HepG2 (cell line): ENCODE measurements around the gene TMEM87B. TPM values are rescaled to one million over a fixed set of nuclear protein-coding genes. Genes with fewer than 3 reads are reported as not detected.

ENCODE experiments used
- CAMTA2 ChIP-seq: sonication (generic); formaldehyde crosslinking; IDR thresholded peaks from 2 replicates; pipeline ENCODE4 v1.4.0; 2020; ENCODE audit warnings: mild to moderate bottlenecking, missing genetic modification reagents, borderline replicate concordance
- CC2D1A ChIP-seq: sonication (generic); formaldehyde crosslinking; IDR thresholded peaks from 2 replicates; pipeline ENCODE4 v1.8.1; 2023; ENCODE audit warnings: mild to moderate bottlenecking, missing genetic modification reagents
- HIVEP1 ChIP-seq: sonication (generic); formaldehyde crosslinking; IDR thresholded peaks from 2 replicates; pipeline ENCODE4 v1.4.0; 2020; ENCODE audit warnings: mild to moderate bottlenecking, missing genetic modification reagents
- HMG20A ChIP-seq: IDR thresholded peaks from 2 replicates; pipeline ENCODE4 v1.6.1; 2016; ENCODE audit warnings: borderline replicate concordance
- MYNN ChIP-seq: sonication (generic); formaldehyde crosslinking; IDR thresholded peaks from 2 replicates; pipeline ENCODE4 v1.4.0; 2020; ENCODE audit warnings: mild to moderate bottlenecking, low read depth, missing genetic modification reagents
- NCOR1 ChIP-seq: fragments of 200-600 bp; sonication (generic); IDR thresholded peaks from 2 replicates; pipeline ENCODE4 v1.7.0; 2017; ENCODE audit warnings: antibody characterized with exemption, low read length, borderline replicate concordance
- NFE2L2 ChIP-seq: fragments of 150-350 bp; IDR thresholded peaks from 2 replicates; pipeline ENCODE4 v1.6.1; 2014; ENCODE audit warnings: low read length
- PHF5A ChIP-seq: IDR thresholded peaks from one replicate; pipeline ENCODE4 v1.6.1; 2018; ENCODE audit warnings: low read depth, missing genetic modification reagents; ENCODE audit not compliant: unreplicated experiment
- SNAI1 ChIP-seq: sonication (generic); formaldehyde crosslinking; IDR thresholded peaks from 2 replicates; pipeline ENCODE4 v1.5.0; 2020; ENCODE audit warnings: mild to moderate bottlenecking, missing genetic modification reagents, borderline replicate concordance
- SPEN ChIP-seq: sonication (generic); formaldehyde crosslinking; IDR thresholded peaks from 2 replicates; pipeline ENCODE4 v1.5.1; 2020; ENCODE audit warnings: low read depth, mild to moderate bottlenecking, missing genetic modification reagents
- ZNF256 ChIP-seq: sonication (generic); formaldehyde crosslinking; conservative IDR thresholded peaks from 2 replicates; pipeline ENCODE4 v1.4.0; 2020; ENCODE audit warnings: missing genetic modification reagents
- ZNF329 ChIP-seq: sonication (generic); formaldehyde crosslinking; IDR thresholded peaks from 2 replicates; pipeline ENCODE4 v1.9.0; 2021; ENCODE audit warnings: low read depth, mild to moderate bottlenecking, missing genetic modification reagents
- ZNF430 ChIP-seq: sonication (generic); formaldehyde crosslinking; IDR thresholded peaks from 2 replicates; pipeline ENCODE4 v1.9.0; 2021; ENCODE audit warnings: mild to moderate bottlenecking, missing genetic modification reagents
- ZNF652 ChIP-seq: IDR thresholded peaks from 2 replicates; pipeline ENCODE4 v1.6.1; 2016; ENCODE audit warnings: low read depth, borderline replicate concordance
- ZNF768 ChIP-seq: sonication (generic); formaldehyde crosslinking; IDR thresholded peaks from 2 replicates; pipeline ENCODE4 v1.4.0; 2020; ENCODE audit warnings: missing genetic modification reagents
- polyA plus RNA-seq, 8 experiments: library from polyadenylated mRNA; depleted of rRNA in 3 of 8; stranded (reverse) in 7 of 8; unstranded in 1 of 8; fragments of >200 nt; fragmentation: Illumina TruSeq in 4 of 8; extraction: Trizol in 4 of 8; gene quantifications; 2 replicates each; pipeline versions ENCODE4 v1.2.1 to v1.2.3, GENCODE V29; 2011 to 2016; ENCODE audit warnings: low read depth in 4 of 8, missing spikeins in 1 of 8, mixed read lengths in 1 of 8; ENCODE audit not compliant: insufficient read depth in 1 of 8
- total RNA-seq, 5 experiments: library from RNA; depleted of rRNA; stranded (reverse); fragments of >200 nt; fragmentation: Illumina TruSeq; extraction: Trizol; gene quantifications; 2 replicates each; pipeline ENCODE4 v1.2.3, GENCODE V29; 2016; ENCODE audit warnings: low read depth in 1 of 5
- TF ChIP-seq, protein P1 (sequence below): sonication (generic); formaldehyde crosslinking; IDR thresholded peaks from 2 replicates; pipeline ENCODE4 v1.4.0; 2020; ENCODE audit warnings: missing genetic modification reagents, mild to moderate bottlenecking, borderline replicate concordance
- TF ChIP-seq, protein P2 (sequence below): sonication (generic); formaldehyde crosslinking; IDR thresholded peaks from 2 replicates; pipeline ENCODE4 v1.8.0; 2022; ENCODE audit warnings: mild to moderate bottlenecking, missing genetic modification reagents
- TF ChIP-seq, protein P3 (sequence below): sonication (generic); formaldehyde crosslinking; IDR thresholded peaks from 2 replicates; pipeline ENCODE4 v1.5.0; 2020; ENCODE audit warnings: missing genetic modification reagents, mild to moderate bottlenecking, borderline replicate concordance
- TF ChIP-seq, protein P4 (sequence below): sonication (generic); formaldehyde crosslinking; IDR thresholded peaks from 2 replicates; pipeline ENCODE4 v1.8.1; 2023; ENCODE audit warnings: missing genetic modification reagents, mild to moderate bottlenecking, borderline replicate concordance
- TF ChIP-seq, protein P5 (sequence below): sonication (generic); formaldehyde crosslinking; IDR thresholded peaks from 2 replicates; pipeline ENCODE4 v1.4.0; 2020; ENCODE audit warnings: missing genetic modification reagents, borderline replicate concordance

The TMEM87B gene
- total and polyA plus RNA-seq, 2 of the 13 experiments (the other 11 are each of a cell fraction or from before 2014, with no cell fraction given), result 15.1 to 16.2 TPM

DNA sequence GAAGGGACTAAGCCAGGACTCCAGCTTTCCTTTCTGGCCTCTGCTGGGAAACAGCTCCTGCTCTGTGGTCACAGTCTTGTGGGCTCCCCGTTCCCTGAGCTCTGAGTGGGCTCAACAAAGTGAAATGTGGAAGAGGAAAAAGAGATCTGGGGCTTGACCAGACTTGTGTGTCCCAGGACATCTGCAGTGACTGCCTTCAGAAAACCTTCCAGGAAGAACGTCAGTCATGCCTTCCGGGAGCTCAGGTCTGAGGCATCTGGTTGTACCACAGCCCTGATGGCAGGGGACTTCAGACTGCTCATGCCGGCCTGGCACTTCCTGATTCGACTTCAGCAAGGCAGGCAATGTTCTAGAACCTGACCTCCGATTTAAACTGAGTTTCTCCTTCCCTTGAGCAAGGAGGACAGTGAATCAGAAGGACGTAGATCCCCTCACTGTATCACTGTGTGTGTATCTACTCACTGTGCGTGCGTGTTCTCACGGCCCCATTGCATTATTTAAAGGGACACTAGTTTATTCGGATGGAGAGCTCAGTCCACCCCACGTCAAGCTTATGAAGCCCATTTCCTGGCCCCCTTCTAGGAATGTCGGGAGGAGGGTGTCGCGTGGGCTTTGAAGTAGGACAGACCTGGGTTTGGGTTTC lies 82.6 kb downstream of the TMEM87B start (continued):
- TF ChIP-seq, protein P1, sequence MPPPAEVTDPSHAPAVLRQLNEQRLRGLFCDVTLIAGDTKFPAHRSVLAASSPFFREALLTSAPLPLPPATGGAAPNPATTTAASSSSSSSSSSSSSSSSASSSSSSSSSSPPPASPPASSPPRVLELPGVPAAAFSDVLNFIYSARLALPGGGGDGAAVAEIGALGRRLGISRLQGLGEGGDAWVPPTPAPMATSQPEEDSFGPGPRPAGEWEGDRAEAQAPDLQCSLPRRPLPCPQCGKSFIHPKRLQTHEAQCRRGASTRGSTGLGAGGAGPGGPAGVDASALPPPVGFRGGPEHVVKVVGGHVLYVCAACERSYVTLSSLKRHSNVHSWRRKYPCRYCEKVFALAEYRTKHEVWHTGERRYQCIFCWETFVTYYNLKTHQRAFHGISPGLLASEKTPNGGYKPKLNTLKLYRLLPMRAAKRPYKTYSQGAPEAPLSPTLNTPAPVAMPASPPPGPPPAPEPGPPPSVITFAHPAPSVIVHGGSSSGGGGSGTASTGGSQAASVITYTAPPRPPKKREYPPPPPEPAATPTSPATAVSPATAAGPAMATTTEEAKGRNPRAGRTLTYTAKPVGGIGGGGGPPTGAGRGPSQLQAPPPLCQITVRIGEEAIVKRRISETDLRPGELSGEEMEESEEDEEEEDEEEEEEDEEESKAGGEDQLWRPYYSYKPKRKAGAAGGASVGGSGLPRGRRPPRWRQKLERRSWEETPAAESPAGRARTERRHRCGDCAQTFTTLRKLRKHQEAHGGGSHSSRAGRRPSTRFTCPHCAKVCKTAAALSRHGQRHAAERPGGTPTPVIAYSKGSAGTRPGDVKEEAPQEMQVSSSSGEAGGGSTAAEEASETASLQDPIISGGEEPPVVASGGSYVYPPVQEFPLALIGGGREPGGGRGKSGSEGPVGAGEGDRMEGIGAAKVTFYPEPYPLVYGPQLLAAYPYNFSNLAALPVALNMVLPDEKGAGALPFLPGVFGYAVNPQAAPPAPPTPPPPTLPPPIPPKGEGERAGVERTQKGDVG (CRISPR knock-in tag), result no peak
- no peak; the same call in 1 of the 2 replicates for TF ChIP-seq HIVEP1 (CRISPR knock-in tag)
- no peak for TF ChIP-seq HMG20A (CRISPR knock-in tag)
- TF ChIP-seq, protein P2, sequence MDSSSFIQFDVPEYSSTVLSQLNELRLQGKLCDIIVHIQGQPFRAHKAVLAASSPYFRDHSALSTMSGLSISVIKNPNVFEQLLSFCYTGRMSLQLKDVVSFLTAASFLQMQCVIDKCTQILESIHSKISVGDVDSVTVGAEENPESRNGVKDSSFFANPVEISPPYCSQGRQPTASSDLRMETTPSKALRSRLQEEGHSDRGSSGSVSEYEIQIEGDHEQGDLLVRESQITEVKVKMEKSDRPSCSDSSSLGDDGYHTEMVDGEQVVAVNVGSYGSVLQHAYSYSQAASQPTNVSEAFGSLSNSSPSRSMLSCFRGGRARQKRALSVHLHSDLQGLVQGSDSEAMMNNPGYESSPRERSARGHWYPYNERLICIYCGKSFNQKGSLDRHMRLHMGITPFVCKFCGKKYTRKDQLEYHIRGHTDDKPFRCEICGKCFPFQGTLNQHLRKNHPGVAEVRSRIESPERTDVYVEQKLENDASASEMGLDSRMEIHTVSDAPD, result no peak
- no peak for TF ChIP-seq MYNN (CRISPR knock-in tag)
- no peak for TF ChIP-seq ZNF652 (CRISPR knock-in tag)
- TF ChIP-seq SPEN (CRISPR knock-in tag), result no peak
- no peak for TF ChIP-seq ZNF768
- TF ChIP-seq ZNF256 (CRISPR knock-in tag), result no peak
- TF ChIP-seq, protein P3, sequence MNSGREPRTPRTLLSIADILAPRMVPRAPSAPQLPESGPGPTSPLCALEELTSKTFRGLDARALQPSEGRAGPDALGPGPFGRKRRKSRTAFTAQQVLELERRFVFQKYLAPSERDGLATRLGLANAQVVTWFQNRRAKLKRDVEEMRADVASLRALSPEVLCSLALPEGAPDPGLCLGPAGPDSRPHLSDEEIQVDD, result no peak
- TF ChIP-seq ZNF329, result no peak
- TF ChIP-seq NCOR1, result no peak
- TF ChIP-seq, protein P4, sequence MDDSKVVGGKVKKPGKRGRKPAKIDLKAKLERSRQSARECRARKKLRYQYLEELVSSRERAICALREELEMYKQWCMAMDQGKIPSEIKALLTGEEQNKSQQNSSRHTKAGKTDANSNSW, result no peak
- TF ChIP-seq PHF5A (CRISPR knock-in tag), result no peak
- TF ChIP-seq, protein P5, sequence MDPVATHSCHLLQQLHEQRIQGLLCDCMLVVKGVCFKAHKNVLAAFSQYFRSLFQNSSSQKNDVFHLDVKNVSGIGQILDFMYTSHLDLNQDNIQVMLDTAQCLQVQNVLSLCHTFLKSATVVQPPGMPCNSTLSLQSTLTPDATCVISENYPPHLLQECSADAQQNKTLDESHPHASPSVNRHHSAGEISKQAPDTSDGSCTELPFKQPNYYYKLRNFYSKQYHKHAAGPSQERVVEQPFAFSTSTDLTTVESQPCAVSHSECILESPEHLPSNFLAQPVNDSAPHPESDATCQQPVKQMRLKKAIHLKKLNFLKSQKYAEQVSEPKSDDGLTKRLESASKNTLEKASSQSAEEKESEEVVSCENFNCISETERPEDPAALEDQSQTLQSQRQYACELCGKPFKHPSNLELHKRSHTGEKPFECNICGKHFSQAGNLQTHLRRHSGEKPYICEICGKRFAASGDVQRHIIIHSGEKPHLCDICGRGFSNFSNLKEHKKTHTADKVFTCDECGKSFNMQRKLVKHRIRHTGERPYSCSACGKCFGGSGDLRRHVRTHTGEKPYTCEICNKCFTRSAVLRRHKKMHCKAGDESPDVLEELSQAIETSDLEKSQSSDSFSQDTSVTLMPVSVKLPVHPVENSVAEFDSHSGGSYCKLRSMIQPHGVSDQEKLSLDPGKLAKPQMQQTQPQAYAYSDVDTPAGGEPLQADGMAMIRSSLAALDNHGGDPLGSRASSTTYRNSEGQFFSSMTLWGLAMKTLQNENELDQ (CRISPR knock-in tag), result no peak
- TF ChIP-seq CAMTA2 (CRISPR knock-in tag), result no peak
- TF ChIP-seq ZNF430 (CRISPR knock-in tag), result peak; percentile 57
- no peak for TF ChIP-seq NFE2L2
- TF ChIP-seq SNAI1 (CRISPR knock-in tag), result no peak
- TF ChIP-seq CC2D1A (CRISPR knock-in tag), result no peak
